Epithelial cell of esophagus (primary cell): ENCODE measurements around the gene GIMAP8.

Experiments
- DNase-seq: peaks from one replicate; pipeline ENCODE4 v3.0.0; 2010; ENCODE audit warnings: low read depth
- H3K4me3 ChIP-seq: 2 replicates; pipeline ENCODE4 v1.5.1; 2011; ENCODE audit warnings: mild to moderate bottlenecking, low read length, control low read depth
- TF ChIP-seq, protein P1 (sequence below): IDR thresholded peaks from 2 replicates; pipeline ENCODE4 v1.5.1; 2011; ENCODE audit warnings: low read depth, mild to moderate bottlenecking, low read length, control low read depth, inconsistent platforms; ENCODE audit not compliant: insufficient read depth; ENCODE audit errors: missing control alignments

The GIMAP8 gene

DNA sequence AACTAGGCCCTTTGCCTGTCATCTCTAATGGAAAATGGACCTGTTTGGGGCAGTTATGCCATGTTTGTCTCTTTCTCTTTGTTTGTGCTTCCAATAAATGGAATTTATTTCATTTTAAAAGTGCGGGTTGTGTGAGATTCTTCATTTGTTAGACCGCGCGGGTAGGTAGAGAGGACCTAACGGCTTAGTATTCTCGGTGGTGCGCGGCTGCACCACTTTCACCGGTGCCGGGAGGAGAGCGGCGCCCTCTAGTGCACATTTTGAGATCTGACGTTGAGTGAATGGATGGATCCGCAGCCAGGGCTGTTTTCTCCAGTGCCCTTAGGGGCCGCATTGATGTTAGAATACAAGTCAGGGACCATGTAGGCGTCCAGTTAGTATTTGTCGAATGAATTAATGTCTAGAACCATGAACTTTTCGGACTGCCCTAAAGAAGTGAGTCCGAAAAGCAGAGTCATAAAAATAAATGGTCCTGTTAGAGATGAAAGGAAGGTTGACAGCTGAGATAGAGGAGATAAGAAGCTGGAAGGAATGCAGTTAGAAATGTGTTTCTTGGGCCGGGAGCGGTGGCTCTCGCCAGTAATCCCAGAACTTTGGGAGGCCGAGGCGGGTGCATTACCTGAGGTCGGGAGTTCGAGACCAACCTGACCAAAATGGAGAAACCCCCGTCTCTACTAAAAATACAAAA, 29.3 kb upstream of the GIMAP8 start:
- peak; percentile 73 for DNase-seq
- TF ChIP-seq, protein P1, sequence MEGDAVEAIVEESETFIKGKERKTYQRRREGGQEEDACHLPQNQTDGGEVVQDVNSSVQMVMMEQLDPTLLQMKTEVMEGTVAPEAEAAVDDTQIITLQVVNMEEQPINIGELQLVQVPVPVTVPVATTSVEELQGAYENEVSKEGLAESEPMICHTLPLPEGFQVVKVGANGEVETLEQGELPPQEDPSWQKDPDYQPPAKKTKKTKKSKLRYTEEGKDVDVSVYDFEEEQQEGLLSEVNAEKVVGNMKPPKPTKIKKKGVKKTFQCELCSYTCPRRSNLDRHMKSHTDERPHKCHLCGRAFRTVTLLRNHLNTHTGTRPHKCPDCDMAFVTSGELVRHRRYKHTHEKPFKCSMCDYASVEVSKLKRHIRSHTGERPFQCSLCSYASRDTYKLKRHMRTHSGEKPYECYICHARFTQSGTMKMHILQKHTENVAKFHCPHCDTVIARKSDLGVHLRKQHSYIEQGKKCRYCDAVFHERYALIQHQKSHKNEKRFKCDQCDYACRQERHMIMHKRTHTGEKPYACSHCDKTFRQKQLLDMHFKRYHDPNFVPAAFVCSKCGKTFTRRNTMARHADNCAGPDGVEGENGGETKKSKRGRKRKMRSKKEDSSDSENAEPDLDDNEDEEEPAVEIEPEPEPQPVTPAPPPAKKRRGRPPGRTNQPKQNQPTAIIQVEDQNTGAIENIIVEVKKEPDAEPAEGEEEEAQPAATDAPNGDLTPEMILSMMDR, result peak; percentile 83
- no peak overlapping the region for H3K4me3 ChIP-seq

DNA sequence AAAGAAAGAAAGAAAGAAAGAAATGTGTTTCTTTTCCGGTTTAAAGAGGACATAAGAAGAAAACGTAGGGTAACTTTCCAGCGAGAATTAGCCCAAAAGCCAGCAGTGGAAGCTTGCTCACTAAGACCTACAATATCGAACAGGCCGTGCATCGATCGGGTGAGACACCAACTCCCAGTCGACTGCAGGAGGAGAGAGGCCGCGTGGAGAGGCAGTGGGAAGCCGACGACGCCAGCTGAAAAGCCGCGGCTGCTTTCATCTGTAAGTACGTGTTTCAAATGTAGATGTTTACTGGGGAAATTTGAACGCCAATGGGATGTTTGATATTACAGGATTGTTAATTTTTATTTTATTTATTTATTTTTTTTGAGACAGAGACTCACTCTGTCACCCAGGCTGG, 28.6 kb upstream of the GIMAP8 start:
- H3K4me3 ChIP-seq, result no peak overlapping the region
- TF ChIP-seq, protein P1, result no peak
- no peak for DNase-seq

DNA sequence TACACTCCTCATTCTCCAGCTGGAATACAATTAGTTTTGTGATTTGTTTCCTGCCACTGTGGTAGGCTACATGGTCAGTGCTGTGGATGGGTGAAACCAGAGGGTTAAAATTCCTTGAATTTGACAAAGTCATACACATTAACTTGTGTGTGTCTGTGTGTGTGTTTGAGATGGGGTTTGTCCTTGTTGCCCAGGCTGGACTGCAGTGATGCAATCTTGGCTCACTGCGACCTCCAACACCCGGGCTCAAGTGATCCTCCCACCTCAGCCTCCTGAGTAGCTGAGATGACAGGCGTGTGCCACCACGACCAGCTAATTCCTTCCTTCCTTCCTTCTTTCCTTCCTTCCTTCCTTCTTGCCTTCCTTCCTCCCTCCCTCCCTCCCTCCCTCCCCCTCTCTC, 24.8 kb upstream of the GIMAP8 start:
- H3K4me3 ChIP-seq, result no peak overlapping the region
- TF ChIP-seq, protein P1, result no peak

DNA sequence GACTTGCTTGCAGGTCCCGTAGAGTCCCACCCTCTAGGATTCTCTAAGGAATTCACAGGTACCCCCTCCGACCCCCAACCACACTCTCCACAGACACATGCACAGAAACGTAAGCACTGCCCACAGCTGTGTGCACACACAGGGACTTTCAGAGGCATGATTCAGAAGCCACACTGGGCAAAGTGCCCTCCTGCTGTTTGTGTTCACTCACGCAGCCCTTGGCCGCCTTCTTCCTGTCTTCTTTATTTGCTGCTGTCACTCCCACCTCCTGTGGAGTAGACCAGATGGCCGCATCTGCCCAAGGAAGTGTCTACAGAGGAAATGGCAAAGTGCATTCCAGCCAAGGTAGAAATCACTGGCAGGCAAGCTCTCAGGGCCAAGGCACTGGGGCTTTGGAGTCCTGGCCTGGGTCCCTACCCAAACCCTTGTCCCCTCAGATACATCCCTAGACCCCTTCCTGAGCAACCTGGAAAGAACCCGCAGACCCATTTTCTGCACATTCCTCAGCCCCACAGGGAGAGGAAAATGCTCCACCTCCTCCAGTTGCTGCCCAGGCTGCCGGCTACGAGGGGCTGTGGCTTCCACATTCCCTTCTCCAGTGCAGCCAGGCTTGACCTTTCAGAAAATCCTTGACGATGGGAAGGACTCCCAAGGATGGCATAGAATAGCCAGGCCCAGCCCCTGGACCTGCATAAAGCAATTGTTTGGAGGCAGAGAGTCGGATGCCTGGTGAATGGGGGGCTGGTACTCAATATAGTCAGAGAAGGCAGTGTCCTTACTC, 21.6 kb upstream of the GIMAP8 start:
- TF ChIP-seq, protein P1, result no peak
- DNase-seq, result peak; percentile 62

More for the DNA sequence above, 24.8 kb upstream of the GIMAP8 start:
- DNase-seq, result no peak

DNA sequence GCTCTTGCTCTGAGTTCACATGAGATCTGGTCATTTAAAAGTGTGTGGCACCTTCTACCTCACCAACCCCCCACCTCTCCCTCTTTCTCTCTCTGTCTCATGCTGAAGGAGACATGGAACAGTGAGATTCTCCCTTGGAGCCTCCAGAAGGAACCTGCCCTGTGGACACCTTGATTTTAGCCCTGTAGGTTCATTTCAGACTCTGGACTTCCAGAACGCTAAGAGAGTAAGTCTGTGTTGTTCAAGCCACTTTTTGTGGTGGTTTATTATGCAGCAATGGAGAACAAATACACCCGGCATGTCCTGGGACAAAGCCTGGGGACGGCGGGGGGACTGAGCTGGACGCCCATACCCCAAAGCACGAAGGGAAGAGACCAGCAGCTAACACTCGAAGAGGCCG, 20.7 kb upstream of the GIMAP8 start:
- no peak overlapping the region for H3K4me3 ChIP-seq
- DNase-seq, result no peak
- TF ChIP-seq, protein P1, result no peak

More for the DNA sequence above, 21.6 kb upstream of the GIMAP8 start:
- no peak overlapping the region for H3K4me3 ChIP-seq

DNA sequence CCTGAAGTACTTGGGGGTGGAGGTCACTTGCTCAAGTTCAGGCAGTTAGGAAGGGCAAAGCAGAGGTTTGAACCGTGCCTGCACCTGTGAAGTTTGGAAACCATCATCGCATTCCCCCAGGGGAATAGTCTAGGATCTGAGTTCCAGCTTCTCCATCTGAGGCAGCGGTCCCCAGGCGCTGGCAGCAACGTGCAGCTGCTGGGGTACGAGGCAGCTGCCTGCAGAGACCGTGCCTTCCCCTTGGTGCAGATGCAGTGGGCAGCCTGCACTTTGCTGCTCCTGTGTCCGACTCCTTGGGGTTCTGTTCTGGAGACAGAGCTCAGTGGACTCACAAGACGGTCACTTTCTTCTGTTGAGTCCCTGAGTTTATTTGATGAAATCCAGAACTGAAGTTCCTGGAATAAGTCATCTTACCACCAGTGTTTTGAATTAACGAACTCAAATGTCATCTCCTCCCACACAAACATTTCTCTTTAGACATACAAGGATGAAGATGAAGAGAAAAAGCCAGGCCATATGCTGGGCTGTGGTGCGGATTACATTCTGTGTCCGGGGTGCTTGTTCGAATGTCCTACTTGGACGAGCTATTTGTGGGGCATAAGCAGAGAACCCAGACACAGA, 19.9 kb upstream of the GIMAP8 start:
- TF ChIP-seq, protein P1, result no peak
- DNase-seq, result no peak
- no peak overlapping the region for H3K4me3 ChIP-seq
